Measurements from ENCODE around the gene SEL1L.
A peak's percentile ranks its signal among the peaks of the same experiment; 100 is the strongest.
"Not testable (repeated sequence)": the region's sequence is repeated elsewhere in the genome, so short reads cannot be mapped to it uniquely, and the experiment has no call there.

SEL1L gene

GRCh38 chr14:81466854-81467253, 66.8 kb downstream of the SEL1L start:
- no peak overlapping the region for H2BK5ac ChIP-seq (ENCODE audit: low read depth, low read length, poor library complexity, severe bottlenecking)
- 85% methylated on average over 2 of the region's 5 CpGs for WGBS

DNA sequence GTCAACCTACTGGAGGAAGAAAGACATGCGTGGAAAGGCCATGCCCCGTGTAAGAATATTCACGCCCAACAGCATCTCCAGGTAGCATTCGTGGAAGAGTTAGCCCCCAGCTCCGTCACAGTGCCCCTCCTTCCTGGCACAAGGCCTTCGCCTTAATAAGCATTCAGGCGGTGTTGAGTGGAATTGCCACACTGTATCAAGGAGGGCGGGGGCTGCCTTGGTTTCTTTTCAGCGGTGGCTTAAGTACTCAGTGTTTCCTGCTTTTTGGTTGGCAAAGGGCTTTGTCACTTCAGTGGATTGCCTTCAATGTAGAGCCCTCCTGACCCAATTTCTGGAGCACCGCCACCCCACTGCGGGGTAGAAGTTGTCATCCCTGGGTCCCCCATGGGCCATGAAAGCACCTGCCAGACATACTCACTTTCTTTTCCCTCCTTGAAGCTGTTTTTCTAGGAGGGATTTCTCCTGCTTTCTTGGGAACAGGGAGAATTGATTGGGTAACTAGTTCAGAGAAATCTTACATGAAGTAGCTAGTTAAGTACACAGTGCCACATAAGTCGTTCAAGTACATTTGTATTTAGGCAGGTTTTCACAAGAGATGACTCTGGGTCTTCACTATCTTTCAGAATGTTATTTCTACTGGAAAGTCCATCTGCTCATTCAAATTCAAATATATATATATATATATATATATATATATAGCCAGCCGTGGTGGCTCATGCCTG, 68.0 kb downstream of the SEL1L start:
- H3K9me3 ChIP-seq (ENCODE audit: control insufficient read depth, low read length) = no peaks in the 10 kb centered on the region
- H2BK15ac ChIP-seq (ENCODE audit: low read depth, poor library complexity, severe bottlenecking) = peak overlapping the region; percentile 52
- no peaks in the 10 kb centered on the region for H3K79me1 ChIP-seq (replicated peaks; ENCODE audit: low read length, poor library complexity, severe bottlenecking)
- H3K4ac ChIP-seq (ENCODE audit: low read depth in 1 of 2, low read length in 2 of 2) = no peak overlapping the region
- no peak overlapping the region for H3K23ac ChIP-seq (ENCODE audit: low read length in 2 of 2)
- H3K14ac ChIP-seq (ENCODE audit: low read length in 2 of 2) = no peak overlapping the region
- H3K18ac ChIP-seq (ENCODE audit: low read depth in 1 of 2, low read length in 2 of 2) = no peak overlapping the region
- no peak overlapping the region for H2BK5ac ChIP-seq (ENCODE audit: low read depth, low read length, poor library complexity, severe bottlenecking)
- H3K27me3 ChIP-seq (ENCODE audit: control insufficient read depth in 1 of 2, insufficient read depth in 1 of 2, low read length in 2 of 2) = no peaks in the 10 kb centered on the region
- no peaks in the 10 kb centered on the region for H3K4me1 ChIP-seq (ENCODE audit: control insufficient read depth, insufficient read depth, low read depth, low read length)
- H2BK12ac ChIP-seq (ENCODE audit: low read length in 2 of 2) = no peak overlapping the region
- no peak overlapping the region for H3K27ac ChIP-seq (ENCODE audit: low read length, poor library complexity, severe bottlenecking)
- no peak overlapping the region for H4K91ac ChIP-seq (ENCODE audit: low read length)
- no peak for DNase-seq
- 96% methylated on average over 11 of the region's 13 CpGs for WGBS
- no peak overlapping the region for H3K4me2 ChIP-seq (ENCODE audit: low read length, poor library complexity, severe bottlenecking)
- H3K9ac ChIP-seq (ENCODE audit: low read length) = no peak overlapping the region
- no peaks in the 10 kb centered on the region for H3K36me3 ChIP-seq (ENCODE audit: control insufficient read depth in 1 of 2, insufficient read depth in 2 of 2, low read depth in 1 of 2, low read length in 2 of 2)
- H4K8ac ChIP-seq (ENCODE audit: low read length) = peak overlapping the region; percentile 72
- H2AFZ ChIP-seq (ENCODE audit: low read depth, low read length) = no peak overlapping the region
- H2AK5ac ChIP-seq (ENCODE audit: low read length, severe bottlenecking) = no peak overlapping the region
- no peak overlapping the region for H2BK120ac ChIP-seq (ENCODE audit: low read depth, low read length)
- no peak overlapping the region for H3K4me3 ChIP-seq (ENCODE audit: insufficient read depth in 1 of 2, low read depth in 1 of 2, low read length in 2 of 2)

More at GRCh38 chr14:81466854-81467253, 66.8 kb downstream of the SEL1L start:
- no peaks in the 10 kb centered on the region for H3K79me1 ChIP-seq (replicated peaks; ENCODE audit: low read length, poor library complexity, severe bottlenecking)
- no peak overlapping the region for H2AFZ ChIP-seq (ENCODE audit: low read depth, low read length)
- H3K36me3 ChIP-seq (ENCODE audit: control insufficient read depth in 1 of 2, insufficient read depth in 2 of 2, low read depth in 1 of 2, low read length in 2 of 2) = peaks cover 0 to under 1% of the 10 kb centered on the region in 2 experiments
- no peaks in the 10 kb centered on the region for H3K9me3 ChIP-seq (ENCODE audit: control insufficient read depth, low read length)
- H4K8ac ChIP-seq (ENCODE audit: low read length) = no peak overlapping the region
- H3K4ac ChIP-seq (ENCODE audit: low read depth in 1 of 2, low read length in 2 of 2) = no peak overlapping the region
- no peak overlapping the region for H2AK5ac ChIP-seq (ENCODE audit: low read length, severe bottlenecking)
- H4K91ac ChIP-seq (ENCODE audit: low read length) = no peak overlapping the region
- H3K27me3 ChIP-seq (ENCODE audit: control insufficient read depth in 1 of 2, insufficient read depth in 1 of 2, low read length in 2 of 2) = no peaks in the 10 kb centered on the region
- no peak overlapping the region for H2BK15ac ChIP-seq (ENCODE audit: low read depth, poor library complexity, severe bottlenecking)
- DNase-seq = no peak
- H3K18ac ChIP-seq (ENCODE audit: low read depth in 1 of 2, low read length in 2 of 2) = no peak overlapping the region
- no peak overlapping the region for H2BK12ac ChIP-seq (ENCODE audit: low read length in 2 of 2)
- H3K27ac ChIP-seq (ENCODE audit: low read length, poor library complexity, severe bottlenecking) = no peak overlapping the region
- H3K14ac ChIP-seq (ENCODE audit: low read length in 2 of 2) = no peak overlapping the region
- H3K4me3 ChIP-seq (ENCODE audit: insufficient read depth in 1 of 2, low read depth in 1 of 2, low read length in 2 of 2) = no peak overlapping the region
- no peak overlapping the region for H3K9ac ChIP-seq (ENCODE audit: low read length)
- no peaks in the 10 kb centered on the region for H3K4me1 ChIP-seq (ENCODE audit: control insufficient read depth, insufficient read depth, low read depth, low read length)
- no peak overlapping the region for H2BK120ac ChIP-seq (ENCODE audit: low read depth, low read length)
- no peak overlapping the region for H3K4me2 ChIP-seq (ENCODE audit: low read length, poor library complexity, severe bottlenecking)
- H3K23ac ChIP-seq (ENCODE audit: low read length in 2 of 2) = no peak overlapping the region

GRCh38 chr14:81465003-81465392, 68.7 kb downstream of the SEL1L start:
- Histone ChIP-seq H3K4me2 (ENCODE audit: low read length, poor library complexity, severe bottlenecking) (peak overlapping the region; percentile 57), H3K4me3 (ENCODE audit: insufficient read depth in 1 of 2, low read depth in 1 of 2, low read length in 2 of 2) (peak overlapping the region in 1 of 2 experiments; percentile 79), H3K9ac (ENCODE audit: low read length) (peak overlapping the region; percentile 85)
- not testable (repeated sequence) for H3K4me1 ChIP-seq (ENCODE audit: control insufficient read depth, insufficient read depth, low read depth, low read length); H2BK15ac ChIP-seq (ENCODE audit: low read depth, poor library complexity, severe bottlenecking); H2BK12ac ChIP-seq (ENCODE audit: low read length in 2 of 2); H3K14ac ChIP-seq (ENCODE audit: low read length in 2 of 2); H3K18ac ChIP-seq (ENCODE audit: low read depth in 1 of 2, low read length in 2 of 2); H4K91ac ChIP-seq (ENCODE audit: low read length); H3K36me3 ChIP-seq (ENCODE audit: control insufficient read depth in 1 of 2, insufficient read depth in 2 of 2, low read depth in 1 of 2, low read length in 2 of 2); H4K8ac ChIP-seq (ENCODE audit: low read length); H3K27me3 ChIP-seq (ENCODE audit: control insufficient read depth in 1 of 2, insufficient read depth in 1 of 2, low read length in 2 of 2); H3K23ac ChIP-seq (ENCODE audit: low read length in 2 of 2); H2BK5ac ChIP-seq (ENCODE audit: low read depth, low read length, poor library complexity, severe bottlenecking); H2AFZ ChIP-seq (ENCODE audit: low read depth, low read length); H2BK120ac ChIP-seq (ENCODE audit: low read depth, low read length); H2AK5ac ChIP-seq (ENCODE audit: low read length, severe bottlenecking); H3K27ac ChIP-seq (ENCODE audit: low read length, poor library complexity, severe bottlenecking); H3K4ac ChIP-seq (ENCODE audit: low read depth in 1 of 2, low read length in 2 of 2); H3K79me1 ChIP-seq (replicated peaks; ENCODE audit: low read length, poor library complexity, severe bottlenecking); H3K9me3 ChIP-seq (ENCODE audit: control insufficient read depth, low read length); DNase-seq
- WGBS = 77% methylated on average over 5 of the region's 11 CpGs

DNA sequence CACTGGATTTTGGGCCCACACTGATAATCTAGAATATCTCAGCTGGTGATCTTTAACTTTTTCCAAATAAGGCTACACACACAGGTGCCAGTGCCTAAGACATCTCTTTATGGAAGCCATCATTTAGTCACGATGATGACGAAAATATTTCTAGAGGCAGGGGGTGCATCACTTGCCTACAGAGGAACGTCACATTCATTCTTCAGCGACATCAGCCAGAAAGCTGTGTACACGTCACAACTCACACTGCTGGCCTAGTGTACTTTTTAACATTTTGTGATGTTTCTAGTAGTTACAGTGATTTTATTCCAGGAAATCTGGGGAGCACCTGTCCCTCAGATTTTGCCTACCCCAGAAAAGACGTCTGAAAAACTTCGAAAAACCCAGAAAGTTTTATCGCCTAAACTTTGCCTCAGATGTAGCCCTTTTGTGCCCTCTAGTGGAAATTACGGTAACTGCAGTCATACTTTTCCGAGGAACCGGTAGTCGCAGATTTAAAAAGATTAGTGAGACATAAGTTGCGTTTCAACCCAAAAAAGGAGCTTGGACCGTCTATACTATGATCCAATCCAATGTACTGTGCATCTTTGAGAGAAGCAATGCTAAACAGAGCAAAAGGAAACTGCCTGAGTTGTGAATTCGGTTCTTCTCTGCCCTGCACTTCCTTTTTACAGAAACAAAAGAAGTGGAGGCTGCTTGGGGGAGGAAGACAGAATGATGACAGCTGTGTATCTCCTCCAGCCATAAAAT, 69.2 kb downstream of the SEL1L start:
- no peak overlapping the region for H2BK5ac ChIP-seq (ENCODE audit: low read depth, low read length, poor library complexity, severe bottlenecking)
- no peaks in the 10 kb centered on the region for H3K79me1 ChIP-seq (replicated peaks; ENCODE audit: low read length, poor library complexity, severe bottlenecking)
- no peaks in the 10 kb centered on the region for H3K4me1 ChIP-seq (ENCODE audit: control insufficient read depth, insufficient read depth, low read depth, low read length)
- no peak overlapping the region for H2AK5ac ChIP-seq (ENCODE audit: low read length, severe bottlenecking)
- H4K8ac ChIP-seq (ENCODE audit: low read length) = no peak overlapping the region
- no peaks in the 10 kb centered on the region for H3K27me3 ChIP-seq (ENCODE audit: control insufficient read depth in 1 of 2, insufficient read depth in 1 of 2, low read length in 2 of 2)
- H3K36me3 ChIP-seq (ENCODE audit: control insufficient read depth in 1 of 2, insufficient read depth in 2 of 2, low read depth in 1 of 2, low read length in 2 of 2) = no peaks in the 10 kb centered on the region
- no peak overlapping the region for H2BK120ac ChIP-seq (ENCODE audit: low read depth, low read length)
- no peak overlapping the region for H3K18ac ChIP-seq (ENCODE audit: low read depth in 1 of 2, low read length in 2 of 2)
- no peak overlapping the region for H3K23ac ChIP-seq (ENCODE audit: low read length in 2 of 2)
- H3K27ac ChIP-seq (ENCODE audit: low read length, poor library complexity, severe bottlenecking) = no peak overlapping the region
- no peak overlapping the region for H2BK12ac ChIP-seq (ENCODE audit: low read length in 2 of 2)
- no peak overlapping the region for H2BK15ac ChIP-seq (ENCODE audit: low read depth, poor library complexity, severe bottlenecking)
- H3K9me3 ChIP-seq (ENCODE audit: control insufficient read depth, low read length) = no peaks in the 10 kb centered on the region
- peak overlapping the region; percentile 57 for H3K4me2 ChIP-seq (ENCODE audit: low read length, poor library complexity, severe bottlenecking)
- no peak overlapping the region for H4K91ac ChIP-seq (ENCODE audit: low read length)
- peak overlapping the region; percentile 85 for H3K9ac ChIP-seq (ENCODE audit: low read length)
- H3K14ac ChIP-seq (ENCODE audit: low read length in 2 of 2) = no peak overlapping the region
- no peak overlapping the region for H2AFZ ChIP-seq (ENCODE audit: low read depth, low read length)
- no peak overlapping the region for H3K4ac ChIP-seq (ENCODE audit: low read depth in 1 of 2, low read length in 2 of 2)
- H3K4me3 ChIP-seq (ENCODE audit: insufficient read depth in 1 of 2, low read depth in 1 of 2, low read length in 2 of 2) = peak overlapping the region in 1 of 2 experiments; percentile 79
- WGBS = 37% methylated on average over 13 of the region's 15 CpGs
- peak; percentile 70 for DNase-seq
